EH (cell line): ENCODE results near the gene C15orf39.

ENCODE experiments used
- DNase-seq: peaks from one replicate; pipeline ENCODE4 v3.0.0-alpha.2; 2015; ENCODE audit warnings: low read depth

The C15orf39 gene

DNA sequence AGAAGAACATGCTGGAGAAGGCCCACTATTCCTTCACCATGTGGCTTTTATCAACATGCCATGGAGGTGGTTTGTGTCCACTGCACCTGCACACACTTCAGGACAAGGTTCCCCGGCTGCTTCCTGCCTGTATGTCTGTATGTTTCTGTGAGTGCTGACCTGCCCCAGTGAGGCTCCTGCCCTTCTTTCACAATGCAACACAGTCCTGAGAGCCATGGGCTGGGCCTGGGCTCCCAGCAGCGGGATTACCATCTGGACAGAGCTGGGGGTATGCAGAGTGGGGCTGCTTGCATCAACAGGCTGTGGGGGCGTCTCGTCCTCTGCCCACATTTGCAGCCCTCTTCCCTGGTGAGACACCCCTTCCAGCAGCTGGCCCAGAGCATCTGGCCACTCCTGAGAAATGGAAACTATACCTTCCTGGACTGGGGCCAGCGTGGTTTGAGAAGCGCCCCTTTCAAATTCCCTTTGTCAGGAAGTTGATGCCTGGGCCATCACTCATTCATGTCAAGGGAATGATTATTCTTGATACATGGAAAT, 29.3 kb upstream of the C15orf39 start:
- no peak for DNase-seq

DNA sequence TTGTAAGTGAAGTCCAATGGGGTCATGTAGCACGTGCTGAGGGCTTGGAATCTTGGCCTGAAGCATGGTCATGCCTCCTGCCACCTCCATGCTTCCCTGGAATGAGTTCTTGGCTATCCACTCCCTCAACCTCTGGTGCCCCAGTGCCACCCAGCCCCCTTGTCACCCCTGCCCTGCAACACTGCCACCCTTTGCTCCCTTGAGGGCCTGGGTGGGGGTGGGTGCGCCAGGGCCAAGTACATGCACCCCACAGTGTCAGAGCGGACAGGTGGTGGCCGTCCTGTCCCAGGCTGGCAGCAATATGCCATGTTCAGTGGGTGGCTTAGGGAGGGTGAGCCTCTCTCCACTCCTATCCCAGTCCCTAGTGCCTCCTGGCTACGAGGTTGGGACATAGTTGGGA, 27.6 kb upstream of the C15orf39 start:
- no peak for DNase-seq

DNA sequence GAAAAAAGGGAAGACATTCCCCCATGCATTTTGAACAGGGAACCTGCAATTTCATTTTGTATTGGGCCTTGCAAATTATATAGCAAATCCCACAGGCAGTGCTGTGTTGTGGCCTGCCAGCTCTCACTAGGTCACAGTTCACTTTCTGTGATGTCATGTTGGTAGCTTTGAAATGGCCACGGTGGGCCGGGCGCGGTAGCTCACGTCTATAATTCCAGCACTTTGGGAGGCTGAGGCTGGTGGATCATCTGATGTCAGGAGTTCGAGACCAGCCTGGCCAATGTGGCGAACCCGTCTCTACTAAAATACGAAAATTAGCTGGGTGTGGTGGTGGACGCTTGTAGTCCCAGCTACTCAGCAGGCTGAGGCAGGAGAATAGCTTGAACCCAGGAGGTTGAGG, 27.0 kb upstream of the C15orf39 start:
- DNase-seq, result no peak

DNA sequence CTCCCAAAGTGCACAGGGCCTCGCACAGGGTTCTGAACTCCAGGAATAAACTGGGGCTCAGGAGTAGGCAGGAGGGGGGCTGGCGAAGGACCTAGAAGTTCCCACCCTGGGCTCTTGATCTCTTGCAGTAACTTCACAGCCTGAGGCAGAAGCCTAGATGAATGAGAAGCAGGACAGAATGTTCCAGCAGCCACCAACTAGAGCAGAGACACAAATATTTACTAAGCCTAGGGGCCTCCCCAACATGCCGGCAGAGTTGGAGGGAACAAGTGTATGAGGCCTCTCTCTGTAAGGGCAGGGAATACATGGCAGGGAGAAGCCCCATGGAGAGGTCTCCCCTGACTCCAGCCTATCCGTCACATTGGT, 25.3 kb upstream of the C15orf39 start:
- no peak for DNase-seq

DNA sequence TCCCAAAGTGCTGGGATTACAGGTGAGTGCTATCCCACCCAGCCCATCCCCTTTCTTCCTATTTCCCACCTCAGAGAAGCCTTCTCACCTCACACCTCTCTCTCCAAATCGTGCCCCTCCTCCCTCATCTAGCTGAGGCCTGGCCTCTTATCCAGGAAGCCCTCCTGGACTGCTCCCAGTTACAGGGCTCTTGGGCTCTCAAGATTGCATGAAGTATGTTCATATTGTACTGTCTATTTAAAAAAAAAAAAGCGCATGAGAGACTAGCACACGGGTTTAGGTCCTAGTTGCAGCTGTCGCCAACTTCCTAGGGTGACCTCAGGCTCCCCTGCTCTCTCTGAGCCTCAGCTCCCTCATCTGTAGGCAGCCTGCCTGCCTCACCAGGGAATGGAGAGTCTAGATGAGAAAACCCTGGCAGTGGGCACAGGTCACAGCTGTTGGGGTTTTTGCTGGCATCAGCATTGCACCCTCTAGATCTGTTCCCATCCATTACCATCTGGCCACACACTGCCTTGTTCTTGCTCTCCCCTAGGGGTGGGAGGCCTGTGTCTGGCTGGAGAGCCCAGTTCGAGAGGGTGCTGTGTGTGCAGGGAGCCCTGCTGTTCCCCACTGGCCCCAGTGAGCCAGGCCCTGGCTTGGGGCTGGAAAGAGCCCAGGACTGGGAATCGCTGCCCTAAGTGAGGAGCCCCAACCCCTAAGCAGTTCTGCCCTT, 24.2 kb upstream of the C15orf39 start:
- DNase-seq, result no peak

DNA sequence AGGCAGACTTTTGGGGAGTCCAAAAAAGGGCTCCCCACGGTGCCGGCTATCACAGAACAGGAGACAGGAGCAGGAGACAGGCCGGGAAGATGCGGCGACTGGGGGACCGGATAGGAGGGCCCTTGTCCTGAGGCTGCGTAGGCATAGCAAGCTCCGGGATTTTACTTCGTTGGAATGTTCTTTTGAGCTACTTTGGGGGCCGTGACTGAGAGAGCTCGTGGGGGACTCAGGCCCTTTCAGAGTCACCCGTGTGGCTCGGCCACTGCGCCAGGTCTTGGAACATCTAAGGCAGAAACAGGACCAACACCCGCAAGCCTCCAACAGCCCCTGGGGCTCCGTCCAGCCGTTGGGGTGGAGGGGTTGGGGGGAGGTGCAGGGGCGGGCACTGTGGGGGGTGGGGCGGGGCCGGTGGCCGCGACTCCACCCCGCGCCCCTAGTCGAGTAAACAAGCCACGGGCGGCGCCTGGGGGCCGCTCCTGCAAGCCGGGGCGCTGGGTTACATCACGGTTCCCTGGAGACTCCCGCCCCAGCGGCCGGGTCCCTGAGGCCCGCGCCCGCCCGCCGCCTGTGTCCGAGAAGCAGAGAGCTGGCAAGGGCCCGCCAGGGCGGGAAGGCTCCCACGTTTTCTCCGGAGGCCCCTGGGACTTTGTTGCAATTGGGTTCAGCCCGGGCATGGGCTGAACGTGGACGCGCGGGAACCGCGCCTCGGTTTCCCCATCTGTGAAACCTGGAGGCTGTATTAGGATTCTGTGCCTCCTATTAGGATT, 23.3 kb upstream of the C15orf39 start:
- no peak for DNase-seq

DNA sequence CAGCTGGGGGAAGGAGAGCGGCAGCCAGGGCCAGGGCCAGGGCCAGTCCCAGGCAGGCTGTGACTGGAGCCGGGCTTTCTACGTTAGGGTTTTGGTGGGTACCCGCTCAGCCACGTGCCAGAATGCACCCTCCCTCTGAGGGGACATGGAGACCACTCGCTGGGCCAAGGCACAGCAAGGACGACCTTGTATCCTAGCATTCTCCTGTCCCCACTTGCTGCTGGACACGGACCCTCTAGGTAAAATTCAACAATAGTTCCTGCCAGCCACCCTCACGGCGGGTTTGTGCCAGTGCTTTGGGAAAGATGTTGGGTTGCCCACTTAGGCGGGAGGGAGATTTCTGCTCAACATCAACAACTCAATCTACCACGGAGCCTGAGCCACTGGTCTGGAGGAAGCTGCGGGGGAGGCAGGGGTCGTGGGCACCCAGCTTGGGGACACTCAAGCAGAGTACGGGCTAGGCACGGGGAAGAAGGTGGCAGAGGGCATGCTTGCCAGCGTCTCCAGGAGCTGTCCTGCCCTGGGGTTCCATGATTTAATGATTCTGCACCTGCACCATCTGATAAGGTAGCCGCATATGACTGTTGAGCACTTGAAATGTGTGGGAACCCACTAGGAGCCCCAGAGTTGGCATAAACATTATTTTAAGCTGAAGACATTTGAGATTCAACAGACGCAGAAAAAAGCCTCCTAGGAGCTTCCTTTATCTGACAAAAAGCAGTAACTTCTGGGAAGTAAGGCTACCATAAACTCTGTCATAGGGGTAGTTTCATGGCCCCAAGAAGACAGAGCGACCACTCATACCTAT, 22.5 kb upstream of the C15orf39 start:
- DNase-seq, result no peak

DNA sequence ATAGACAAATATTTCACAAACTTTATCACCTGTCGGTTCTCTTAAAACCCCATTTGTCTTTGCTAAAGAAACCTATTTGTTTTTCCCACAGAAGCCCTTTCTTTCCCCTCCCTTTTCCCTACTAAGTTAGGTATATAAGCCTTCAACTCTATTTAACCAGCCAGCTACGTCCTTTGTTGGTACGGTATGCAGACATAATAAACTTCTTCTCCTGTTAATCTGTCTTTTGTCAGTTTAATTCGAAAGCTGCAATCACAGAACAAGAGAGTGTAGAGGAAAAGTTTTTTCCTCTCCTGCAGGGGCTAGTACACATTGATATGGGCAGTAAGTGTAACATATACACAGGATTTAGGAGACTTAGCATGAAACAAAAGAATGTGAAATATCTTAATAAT, 21.9 kb upstream of the C15orf39 start:
- no peak for DNase-seq

DNA sequence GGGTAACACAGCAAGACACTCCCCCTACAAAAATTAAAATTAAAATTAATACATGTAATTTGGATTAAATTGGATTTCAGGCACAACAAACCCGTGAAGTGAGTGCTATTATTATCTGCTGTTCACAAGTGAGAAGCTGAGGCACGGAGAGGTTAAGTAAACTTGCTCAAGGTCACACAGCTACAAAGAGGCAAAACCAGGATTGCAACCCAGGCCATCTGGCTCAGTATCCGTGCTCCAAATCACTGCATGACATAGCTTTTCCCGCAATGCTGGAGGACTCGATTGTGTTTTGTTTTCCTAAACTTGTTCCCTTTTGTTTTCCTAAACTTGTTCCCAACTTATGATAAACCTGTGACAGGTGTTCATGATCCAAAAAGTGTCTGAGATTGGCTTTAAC, 19.9 kb upstream of the C15orf39 start:
- no peak for DNase-seq

DNA sequence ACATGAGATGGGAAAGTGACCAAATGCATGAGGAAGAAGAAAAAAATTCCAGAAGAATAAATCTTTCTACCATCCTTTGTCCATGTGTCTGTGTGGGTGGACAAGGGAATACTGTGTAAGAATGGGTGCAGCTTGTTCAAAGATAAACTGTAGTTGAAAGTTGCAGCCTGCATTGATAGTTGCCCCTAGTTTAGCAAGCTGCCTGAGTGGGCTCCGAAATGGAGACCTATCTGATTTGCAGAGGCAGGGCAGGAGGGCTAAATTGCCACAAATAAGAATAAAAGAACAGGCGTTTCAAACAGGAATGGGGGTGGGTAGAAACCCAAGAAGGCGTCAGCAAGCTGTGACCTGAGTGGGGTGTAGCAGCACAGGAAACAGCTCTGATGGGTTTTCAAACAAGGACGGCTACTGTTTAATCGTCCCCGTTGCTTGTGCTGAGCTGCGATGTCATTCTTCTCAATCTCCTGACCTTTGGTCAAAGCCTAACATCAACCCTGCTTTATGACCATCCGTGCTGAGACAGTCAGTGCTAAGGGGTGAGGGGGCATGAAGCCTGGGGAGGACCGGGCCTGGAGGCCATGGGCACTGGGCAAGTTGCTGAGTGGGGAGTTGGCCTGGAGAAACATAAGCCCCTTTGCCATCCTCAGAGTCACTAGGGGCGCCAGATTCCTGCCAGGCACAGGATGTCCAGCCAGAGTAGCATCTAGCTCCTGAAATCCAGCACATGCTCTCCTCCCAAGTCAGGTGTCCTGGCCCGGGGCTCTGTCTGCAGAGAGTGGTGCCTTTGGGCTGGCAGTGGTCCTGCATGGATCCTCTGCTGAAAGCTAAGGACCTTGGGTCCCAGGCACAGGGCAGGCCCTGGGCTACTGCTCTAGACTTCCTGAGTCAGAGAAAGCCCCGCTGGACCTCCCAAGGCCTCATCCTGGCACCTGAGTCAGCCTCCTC, 19.2 kb upstream of the C15orf39 start:
- DNase-seq, result no peak

DNA sequence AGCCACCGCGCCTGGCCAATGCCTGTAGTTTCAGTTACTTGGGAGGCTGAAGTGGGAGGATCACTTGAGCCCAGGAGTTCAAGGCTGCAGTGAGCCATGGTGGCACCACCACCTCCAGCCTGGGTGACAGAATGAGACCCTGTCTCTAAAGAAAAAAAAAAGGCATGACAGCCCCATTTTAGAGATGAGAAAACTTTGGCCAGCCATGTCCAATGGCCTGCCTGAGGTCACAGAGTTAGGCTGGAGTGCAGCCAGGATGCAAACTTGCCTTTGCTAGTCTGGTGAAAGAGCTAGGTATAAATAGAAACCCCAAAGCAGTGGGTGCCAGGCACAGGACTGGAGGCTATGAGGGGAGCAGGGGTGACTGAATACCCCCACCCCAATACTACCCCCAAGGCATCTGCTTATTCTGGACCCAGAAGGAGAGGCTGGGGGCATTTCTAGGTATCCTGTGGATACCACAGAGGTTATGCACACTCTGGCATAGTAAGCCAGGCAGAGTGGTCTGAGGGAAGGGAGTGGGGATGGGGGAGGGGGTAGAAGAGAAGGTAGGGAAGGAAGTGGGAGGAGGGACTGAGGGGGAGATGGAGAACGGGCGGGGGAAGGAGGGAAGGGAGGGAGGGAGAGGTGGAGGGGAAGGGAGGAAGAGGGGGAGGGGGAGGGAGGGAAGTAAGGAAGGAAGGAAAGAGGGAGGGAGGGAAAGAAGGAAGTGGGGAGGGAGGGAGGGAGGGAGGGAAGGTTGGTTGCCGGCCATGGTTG, 16.2 kb upstream of the C15orf39 start:
- no peak for DNase-seq

DNA sequence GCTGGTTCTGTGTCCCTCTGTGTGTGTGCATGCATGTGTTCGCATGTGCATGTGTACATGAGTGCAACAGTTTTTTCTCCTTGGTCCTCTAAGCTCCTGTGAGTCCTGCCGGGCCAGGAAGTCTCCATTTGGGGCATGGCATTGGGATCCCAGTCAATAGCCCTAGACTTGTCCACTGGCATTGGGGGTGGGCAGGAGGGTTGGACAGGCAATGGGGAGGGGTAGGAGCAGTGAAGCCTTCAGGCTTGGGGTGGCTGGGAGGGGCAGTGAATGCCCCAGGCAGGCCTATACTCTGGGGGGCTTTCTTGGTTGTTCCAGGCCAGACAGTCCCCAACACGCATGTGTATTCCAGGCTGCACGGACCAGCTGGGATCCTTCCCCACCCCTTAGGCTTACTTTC, 15.6 kb upstream of the C15orf39 start:
- no peak for DNase-seq

DNA sequence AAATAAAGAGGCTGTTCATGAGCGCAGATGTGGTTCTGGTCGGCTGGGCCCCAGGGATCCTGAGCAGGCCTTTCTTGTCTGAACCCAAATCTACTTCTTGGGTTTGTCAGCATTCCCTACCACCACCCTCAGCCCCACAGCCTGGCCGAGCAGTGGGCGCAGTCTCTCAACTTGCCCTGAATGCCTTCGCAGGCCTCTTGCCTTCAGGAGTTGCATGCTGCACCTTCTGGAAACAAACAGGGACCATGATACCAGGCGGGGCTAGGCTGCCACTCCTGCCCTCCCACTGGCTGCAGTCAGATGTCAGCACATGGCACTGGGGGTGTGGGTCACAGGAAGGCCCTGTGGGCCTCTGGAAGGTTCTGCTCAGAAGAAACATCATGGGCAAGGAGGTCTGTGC, 13.2 kb upstream of the C15orf39 start:
- no peak for DNase-seq

DNA sequence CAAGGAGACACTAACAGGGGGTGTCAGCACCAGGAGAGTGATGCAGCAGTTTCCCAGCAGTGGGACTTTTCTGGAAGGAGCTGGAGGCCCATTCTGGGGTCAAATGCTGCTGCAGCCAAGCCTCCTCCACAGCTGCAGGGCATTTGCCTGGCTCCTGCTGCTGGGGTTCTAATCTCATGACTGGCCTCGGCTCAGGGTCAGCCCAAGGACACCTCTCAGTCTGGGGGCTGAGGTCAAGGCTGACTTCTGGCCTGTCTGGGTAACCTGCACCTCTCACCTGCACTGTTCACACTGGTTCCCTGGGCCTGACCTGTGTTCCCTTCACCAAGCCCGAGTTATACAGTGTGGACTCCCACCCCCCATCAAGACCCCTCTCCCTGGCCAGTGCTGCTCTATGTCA, 10.4 kb upstream of the C15orf39 start:
- DNase-seq, result no peak

DNA sequence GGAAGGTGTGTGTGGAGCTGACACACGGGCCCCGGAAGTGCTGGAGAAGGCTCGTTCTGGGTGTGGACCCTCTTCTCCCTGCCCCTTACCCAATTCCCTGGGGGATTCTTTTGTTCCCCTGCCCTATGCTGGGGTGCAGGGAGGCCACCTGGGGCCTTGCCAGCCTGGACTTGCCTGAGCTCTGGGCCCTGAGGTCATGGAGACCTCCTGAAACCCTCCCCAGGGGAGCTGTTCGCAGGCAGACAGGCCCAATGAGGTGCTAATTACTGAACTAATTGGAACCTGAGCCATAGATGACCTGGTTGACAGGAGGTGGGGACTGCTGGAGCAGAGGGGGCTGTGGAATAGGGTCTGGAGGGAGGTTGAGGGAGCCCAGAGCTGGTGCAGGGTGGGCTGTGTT, 9.4 kb upstream of the C15orf39 start:
- no peak for DNase-seq

DNA sequence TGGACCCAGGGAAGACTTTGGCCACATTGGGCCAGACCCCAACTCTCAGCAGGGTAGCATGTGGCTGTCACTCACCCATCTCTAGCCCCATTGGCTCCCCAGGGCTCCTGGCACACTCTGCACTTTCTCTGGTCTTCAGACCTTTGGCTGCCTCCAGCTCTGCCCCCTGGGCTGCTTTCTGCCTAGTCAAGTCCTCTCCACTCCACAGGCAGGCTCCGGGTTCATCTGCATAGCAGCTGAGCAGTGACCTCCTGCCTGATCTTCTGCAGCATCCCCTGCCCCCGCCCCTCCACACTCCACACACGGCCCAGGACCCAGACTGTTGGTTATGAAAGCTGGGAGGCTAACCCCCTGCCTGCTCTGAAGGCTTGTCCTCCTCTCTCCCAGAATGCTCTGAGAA, 8.4 kb upstream of the C15orf39 start:
- no peak for DNase-seq

DNA sequence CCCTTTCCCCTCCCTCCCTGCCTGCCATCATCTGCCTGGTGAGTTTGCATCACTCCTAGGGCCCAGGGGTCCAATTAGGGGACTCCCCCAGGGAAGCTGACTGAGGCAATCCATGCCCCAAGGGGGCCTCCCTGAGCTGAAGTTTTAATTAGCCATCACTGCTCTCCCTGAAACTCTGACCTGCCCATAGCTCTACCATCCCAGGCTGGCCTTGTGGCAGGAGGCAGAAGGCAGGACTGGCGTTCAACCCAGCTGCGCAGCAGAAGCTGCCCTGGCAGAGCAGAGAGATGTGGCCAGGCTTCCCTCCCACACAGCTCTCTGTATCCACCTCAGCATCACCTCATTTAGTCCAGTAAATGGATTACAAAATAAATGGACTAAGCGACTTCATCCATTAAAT, 7.7 kb upstream of the C15orf39 start:
- no peak for DNase-seq

DNA sequence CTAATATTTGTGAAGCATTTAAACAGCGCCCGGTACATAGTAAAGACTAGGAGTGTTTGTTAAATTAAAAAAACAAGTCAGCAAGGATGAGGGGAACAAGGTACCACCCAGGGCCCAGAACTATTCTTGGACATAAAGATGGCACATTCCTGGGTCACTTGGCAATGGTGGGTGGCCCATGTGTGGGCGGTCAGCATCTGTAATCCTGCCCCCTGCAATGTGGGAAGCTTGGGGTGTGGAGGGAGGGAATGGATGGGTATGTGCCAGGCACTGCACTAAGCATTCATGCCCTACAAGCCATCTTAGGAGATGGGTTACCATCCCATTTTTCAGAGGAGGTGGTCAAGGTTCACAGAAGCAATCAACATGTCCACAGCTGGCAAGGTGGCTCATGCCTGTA, 7.3 kb upstream of the C15orf39 start:
- no peak for DNase-seq

DNA sequence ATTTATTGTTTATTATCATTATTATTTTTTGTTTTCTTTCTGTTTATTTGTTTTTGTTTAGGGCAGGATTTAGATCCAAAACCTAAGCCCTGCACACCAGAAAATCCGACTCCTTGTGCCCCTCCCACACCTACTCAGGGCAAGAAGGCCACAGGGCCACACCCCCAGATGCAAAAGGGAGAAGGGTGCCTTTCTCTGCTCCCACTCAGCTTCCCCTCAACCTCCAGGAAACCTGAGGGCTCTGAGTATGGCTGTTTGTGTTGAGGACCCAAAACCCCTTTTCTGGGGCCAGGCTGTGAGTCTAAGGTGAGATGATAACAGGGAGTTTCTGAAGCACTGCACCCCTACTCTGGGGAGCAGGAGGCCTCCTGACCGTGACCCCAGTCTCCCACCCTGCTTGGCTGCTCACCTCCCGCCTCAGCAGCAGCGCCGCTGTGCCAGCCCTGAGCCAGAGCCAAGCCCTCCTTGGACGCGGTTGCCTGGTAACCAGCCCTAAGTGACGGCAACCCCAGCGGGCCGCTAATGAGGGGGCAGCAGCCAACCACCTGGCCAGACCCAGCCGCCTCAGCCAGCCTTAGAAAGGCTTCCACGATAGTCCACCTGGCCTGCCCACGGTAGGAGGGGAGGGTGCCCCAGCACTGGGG, 6.4 kb upstream of the C15orf39 start:
- no peak for DNase-seq

DNA sequence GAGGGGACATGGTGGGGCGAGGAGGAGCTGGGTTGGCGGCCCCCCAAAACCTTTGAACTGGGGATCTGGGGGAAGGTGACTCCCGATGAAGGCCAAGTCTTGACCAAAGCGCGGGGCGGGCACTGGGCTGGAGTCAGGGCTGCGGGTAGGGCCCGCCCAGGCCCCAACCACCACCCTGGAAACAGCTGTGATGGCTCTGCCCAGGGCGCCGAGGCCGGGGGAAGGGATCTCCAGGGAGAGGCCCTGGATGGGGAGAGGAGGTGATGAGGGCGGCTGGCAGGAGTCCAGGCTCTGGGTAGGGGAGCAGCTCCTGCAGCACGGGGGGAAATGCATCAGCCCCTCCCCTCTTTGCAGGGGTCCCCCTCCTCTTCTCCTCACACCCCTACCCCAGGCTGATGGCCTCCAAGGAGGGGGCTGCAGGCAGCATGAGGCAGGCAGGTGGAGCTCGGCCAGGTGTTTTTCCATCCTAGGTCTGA, 5.9 kb upstream of the C15orf39 start:
- DNase-seq, result no peak
